ENCODE results near the gene ACOT4. TPM values are rescaled to one million over a fixed set of nuclear protein-coding genes. Genes with fewer than 3 reads are reported as not detected.
A peak's percentile ranks its signal among the peaks of the same experiment; 100 is the strongest.
"Not testable (repeated sequence)": the region's sequence is repeated elsewhere in the genome, so short reads cannot be mapped to it uniquely, and the experiment has no call there.

Gene ACOT4
- total RNA-seq, 1 donor from 2014 or later: 0.99 TPM

- DNase-seq (ENCODE audit: low read depth in 2 of 2): not testable (repeated sequence)
Observed at GRCh38 chr14:73577214-73577613, 14.5 kb upstream of the ACOT4 start.

GRCh38 chr14:73582102-73582979, 9.3 kb upstream of the ACOT4 start:
- DNase-seq (ENCODE audit: low read depth in 2 of 2): not testable (repeated sequence)

- no peak for DNase-seq (ENCODE audit: low read depth in 2 of 2)
Observed at GRCh38 chr14:73588695-73589094, 3.0 kb upstream of the ACOT4 start.

GRCh38 chr14:73589116-73589515, 2.6 kb upstream of the ACOT4 start:
- DNase-seq (ENCODE audit: low read depth in 2 of 2): no peak

GRCh38 chr14:73590673-73591004, 1.0 kb upstream of the ACOT4 start:
- DNase-seq (ENCODE audit: low read depth in 2 of 2): not testable (repeated sequence)

GRCh38 chr14:73594491-73594890, 2.8 kb downstream of the ACOT4 start:
- no peak for DNase-seq (ENCODE audit: low read depth in 2 of 2)

- DNase-seq (ENCODE audit: low read depth in 2 of 2): no peak
Observed at GRCh38 chr14:73599499-73599898, 7.8 kb downstream of the ACOT4 start.

GRCh38 chr14:73602994-73603393, 11.3 kb downstream of the ACOT4 start:
- no peak for DNase-seq (ENCODE audit: low read depth in 2 of 2)

- no peak for DNase-seq (ENCODE audit: low read depth in 2 of 2)
Observed at GRCh38 chr14:73606271-73606670, 14.6 kb downstream of the ACOT4 start.

- DNase-seq (ENCODE audit: low read depth in 2 of 2): no peak
Observed at GRCh38 chr14:73607241-73607640, 15.6 kb downstream of the ACOT4 start.

GRCh38 chr14:73610687-73611086, 19.0 kb downstream of the ACOT4 start:
- DNase-seq (ENCODE audit: low read depth in 2 of 2): peak; percentile 62

GRCh38 chr14:73612339-73613045, 20.8 kb downstream of the ACOT4 start, which contains the start of gene ACOT6:
Gene ACOT6, plus strand, starts transcription at chr14:73612517. Its CDS starts 55 bp downstream, at chr14:73612572.
- peak; percentile 67 to 80 for DNase-seq (ENCODE audit: low read depth in 2 of 2)

GRCh38 chr14:73613046-73613383, 21.3 kb downstream of the ACOT4 start:
- DNase-seq (ENCODE audit: low read depth in 2 of 2): no peak

- no peak for DNase-seq (ENCODE audit: low read depth in 2 of 2)
Observed at GRCh38 chr14:73613419-73613963, 21.8 kb downstream of the ACOT4 start.

- no peak for DNase-seq (ENCODE audit: low read depth in 2 of 2)
Observed at GRCh38 chr14:73616831-73617230, 25.2 kb downstream of the ACOT4 start.

GRCh38 chr14:73619524-73619923, 27.9 kb downstream of the ACOT4 start:
- no peak for DNase-seq (ENCODE audit: low read depth in 2 of 2)

- DNase-seq (ENCODE audit: low read depth in 2 of 2): no peak
Observed at GRCh38 chr14:73620268-73620667, 28.6 kb downstream of the ACOT4 start.

GRCh38 chr14:73623504-73624054, 31.9 kb downstream of the ACOT4 start:
- DNase-seq (ENCODE audit: low read depth in 2 of 2): no peak

GRCh38 chr14:73625706-73626105, 34.0 kb downstream of the ACOT4 start:
- DNase-seq (ENCODE audit: low read depth in 2 of 2): peak in 1 of 2 donors; percentile 10

- no peak for DNase-seq (ENCODE audit: low read depth in 2 of 2)
Observed at GRCh38 chr14:73627151-73627558, 35.5 kb downstream of the ACOT4 start.

- no peak for DNase-seq (ENCODE audit: low read depth in 2 of 2)
Observed at GRCh38 chr14:73630009-73630780, 38.5 kb downstream of the ACOT4 start.
